Activated CD4-positive, alpha-beta T cell treated with anti-CD3 and anti-CD28 coated beads, Interleukin-2, amount 10 ng/mL, durations not matched to agents 7 days and 5 days (primary cell): ENCODE data around the gene AUTS2. TPM values are rescaled to one million over a fixed set of nuclear protein-coding genes. Genes with fewer than 3 reads are reported as not detected.

Experiments
- CTCF ChIA-PET: fragments of 350-600 bp; sonication (Branson Sonifier 250); formaldehyde crosslinking; loops from one replicate; lab custom pipeline; 2021; ENCODE audit warnings: antibody characterized with exemption; lab: Charles Lee
- POLR2A ChIA-PET: fragments of 350-600 bp; sonication (Branson Sonifier 250); formaldehyde crosslinking; loops from one replicate; lab custom pipeline; 2021; ENCODE audit warnings: antibody characterized with exemption; lab: Charles Lee
- DNase-seq: peaks from one replicate; pipeline ENCODE4 v3.0.0-alpha.2; 2020
- H3K27ac Mint-ChIP-seq: one replicate; pipeline ENCODE4 v1.8.0; 2021; ENCODE audit warnings: mild to moderate bottlenecking, moderate library complexity, mixed read lengths
- H3K27me3 Mint-ChIP-seq: one replicate; pipeline ENCODE4 v1.8.0; 2021; ENCODE audit warnings: mixed read lengths
- H3K36me3 Mint-ChIP-seq: one replicate; pipeline ENCODE4 v1.8.0; 2021; ENCODE audit warnings: low read depth, mixed read lengths
- H3K4me1 Mint-ChIP-seq: one replicate; pipeline ENCODE4 v1.8.0; 2021; ENCODE audit warnings: mixed read lengths
- H3K4me3 Mint-ChIP-seq: one replicate; pipeline ENCODE4 v1.8.0; 2021; ENCODE audit warnings: mild to moderate bottlenecking, moderate library complexity, mixed read lengths
- H3K9me3 Mint-ChIP-seq: one replicate; pipeline ENCODE4 v1.8.0; 2021; ENCODE audit warnings: mixed read lengths
- total RNA-seq, 2 experiments: library from RNA; stranded (reverse); gene quantifications; one replicate each; pipeline ENCODE4 v1.2.3, GENCODE V29; 2021

Gene AUTS2
- total RNA-seq, 2 experiments from 2014 or later = 13.9 to 18.9 TPM

DNA sequence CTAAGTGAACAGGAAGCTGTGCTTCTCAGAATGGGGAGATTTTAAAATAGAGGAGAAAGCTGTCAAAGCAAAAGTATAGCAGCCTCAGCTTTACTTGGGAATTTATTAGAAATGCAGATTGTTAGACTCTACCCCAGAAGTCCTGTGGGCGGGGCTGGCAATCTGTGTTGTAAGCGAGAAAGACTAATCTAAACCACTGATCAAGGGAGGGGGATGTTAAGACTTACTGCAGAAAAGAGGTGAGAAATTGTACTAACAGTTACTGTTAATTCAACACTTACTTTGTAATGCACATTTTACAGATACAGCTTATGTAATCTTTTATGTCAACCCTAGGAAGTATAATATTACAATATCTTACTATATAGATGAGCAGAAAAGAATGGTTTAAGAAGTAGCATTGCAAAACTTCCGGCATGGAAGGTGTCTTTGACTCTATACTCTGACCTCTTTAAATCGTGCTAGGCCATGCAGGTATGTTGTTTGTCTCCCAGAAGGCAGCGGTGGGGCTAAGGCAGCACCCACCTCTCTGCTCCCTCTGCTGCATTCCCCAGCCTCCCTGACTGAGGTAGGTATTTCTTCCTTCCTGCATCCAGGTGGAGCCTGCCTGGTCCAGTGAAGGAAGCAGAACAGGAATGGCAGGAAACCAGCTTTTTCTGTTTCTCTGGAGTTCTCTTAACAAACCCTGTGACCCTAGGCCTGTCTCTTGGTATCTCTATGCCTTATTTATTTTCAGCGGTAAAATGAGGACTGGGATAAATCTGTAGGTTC lies 462.2 kb downstream of the AUTS2 start:
- DNase-seq = no peak
- no peaks in the 10 kb centered on the region for H3K9me3 Mint-ChIP-seq
- H3K27ac Mint-ChIP-seq = no peak overlapping the region
- H3K4me1 Mint-ChIP-seq = no peaks in the 10 kb centered on the region
- no peak overlapping the region for H3K4me3 Mint-ChIP-seq
- POLR2A ChIA-PET = no interaction called here
- H3K36me3 Mint-ChIP-seq = no peaks in the 10 kb centered on the region
- no peaks in the 10 kb centered on the region for H3K27me3 Mint-ChIP-seq
- CTCF ChIA-PET = no interaction called here

DNA sequence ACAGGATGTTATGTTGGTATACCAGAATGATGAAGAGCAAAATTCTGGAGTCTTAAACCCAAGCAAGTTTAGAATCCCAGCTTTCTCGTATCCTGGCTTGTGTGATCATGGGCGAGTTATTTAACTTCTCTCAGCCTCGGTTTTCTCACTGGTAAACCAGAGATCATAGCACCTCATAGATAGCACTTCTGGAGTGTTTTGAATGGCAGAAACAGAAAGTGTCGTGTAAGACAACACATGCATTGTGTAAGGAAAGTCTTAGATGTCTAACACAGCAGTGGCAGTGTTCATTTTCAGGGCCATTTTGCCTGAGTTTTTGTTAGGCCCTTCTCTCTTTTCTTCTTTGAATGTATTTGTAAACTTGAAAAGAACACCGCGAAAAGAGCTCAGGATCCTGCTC lies 465.1 kb downstream of the AUTS2 start:
- CTCF ChIA-PET = no interaction called here
- Mint-ChIP-seq H3K27ac (no peak overlapping the region), H3K4me3 (no peak overlapping the region), H3K9me3 (no peaks in the 10 kb centered on the region), H3K27me3 (no peaks in the 10 kb centered on the region), H3K36me3 (no peaks in the 10 kb centered on the region), H3K4me1 (no peaks in the 10 kb centered on the region)
- POLR2A ChIA-PET = no interaction called here
- DNase-seq = no peak

DNA sequence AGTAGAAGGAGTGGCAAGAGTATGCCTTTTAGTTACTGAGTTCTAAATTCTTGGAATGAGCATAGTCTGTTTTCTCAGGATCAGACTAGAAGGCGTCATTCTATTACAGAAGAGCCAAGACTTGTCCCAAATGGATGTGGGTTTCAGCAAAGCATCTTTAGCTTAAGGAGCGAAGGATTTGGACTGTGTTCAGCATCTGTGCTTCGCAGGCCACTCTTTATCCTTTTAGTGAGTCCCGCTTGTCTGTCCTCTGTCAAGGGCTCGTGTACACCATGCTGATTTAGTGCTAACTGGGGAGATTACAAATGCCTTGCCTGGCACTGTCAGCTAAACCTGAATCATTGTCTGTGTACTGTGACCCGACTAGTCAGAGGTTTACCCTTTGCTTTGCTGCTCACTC lies 465.7 kb downstream of the AUTS2 start:
- no peaks in the 10 kb centered on the region for H3K4me1 Mint-ChIP-seq
- no peak for DNase-seq
- ChIA-PET CTCF (no interaction called here), POLR2A (no interaction called here)
- H3K27ac Mint-ChIP-seq = no peak overlapping the region
- H3K9me3 Mint-ChIP-seq = no peaks in the 10 kb centered on the region
- H3K36me3 Mint-ChIP-seq = no peaks in the 10 kb centered on the region
- H3K4me3 Mint-ChIP-seq = no peak overlapping the region
- H3K27me3 Mint-ChIP-seq = no peaks in the 10 kb centered on the region

DNA sequence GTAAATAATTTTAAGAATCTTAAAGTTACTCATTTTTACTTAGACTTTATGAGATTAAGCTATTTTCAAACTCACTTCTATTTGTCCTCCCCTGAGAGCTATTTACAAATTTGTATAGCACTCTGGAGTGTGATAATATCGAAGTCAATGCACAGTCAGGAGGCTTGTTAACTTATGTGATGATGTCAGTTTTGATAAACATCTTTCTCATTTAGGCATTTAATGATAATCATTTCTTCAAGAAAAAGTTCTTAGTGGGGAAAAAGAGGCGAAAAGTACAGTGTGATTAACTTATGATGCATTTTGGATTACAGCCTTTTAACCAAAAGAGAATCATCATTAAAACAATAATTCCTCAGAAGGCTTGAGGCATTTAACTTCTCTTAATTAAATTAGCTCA lies 468.6 kb downstream of the AUTS2 start:
- Mint-ChIP-seq H3K4me3 (no peak overlapping the region), H3K9me3 (no peaks in the 10 kb centered on the region), H3K27ac (no peak overlapping the region), H3K27me3 (no peaks in the 10 kb centered on the region), H3K4me1 (no peaks in the 10 kb centered on the region), H3K36me3 (no peaks in the 10 kb centered on the region)
- DNase-seq = no peak
- CTCF ChIA-PET = no interaction called here
- POLR2A ChIA-PET = no interaction called here

DNA sequence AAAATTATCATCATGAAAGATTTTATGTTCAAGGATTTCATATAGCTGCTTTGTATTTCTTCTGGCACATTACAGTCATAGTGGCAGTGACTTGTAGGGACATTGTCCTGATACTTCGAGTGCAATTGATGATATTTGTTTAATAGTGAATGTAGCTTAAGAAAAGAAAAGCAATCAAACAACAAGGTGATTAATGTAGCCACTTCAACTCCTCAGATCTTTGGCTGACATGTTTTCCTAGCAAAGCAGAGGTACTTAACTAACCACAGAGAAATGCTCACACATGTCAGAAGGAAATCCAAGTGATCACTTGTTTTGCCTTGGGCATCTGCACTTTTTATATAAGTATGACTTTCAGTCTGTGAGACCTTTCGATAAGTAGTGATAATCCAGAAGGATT lies 470.3 kb downstream of the AUTS2 start:
- Mint-ChIP-seq H3K27ac (no peak overlapping the region), H3K9me3 (no peaks in the 10 kb centered on the region), H3K27me3 (no peaks in the 10 kb centered on the region), H3K4me3 (no peak overlapping the region), H3K36me3 (no peaks in the 10 kb centered on the region), H3K4me1 (no peaks in the 10 kb centered on the region)
- DNase-seq = no peak
- ChIA-PET CTCF (no interaction called here), POLR2A (no interaction called here)

DNA sequence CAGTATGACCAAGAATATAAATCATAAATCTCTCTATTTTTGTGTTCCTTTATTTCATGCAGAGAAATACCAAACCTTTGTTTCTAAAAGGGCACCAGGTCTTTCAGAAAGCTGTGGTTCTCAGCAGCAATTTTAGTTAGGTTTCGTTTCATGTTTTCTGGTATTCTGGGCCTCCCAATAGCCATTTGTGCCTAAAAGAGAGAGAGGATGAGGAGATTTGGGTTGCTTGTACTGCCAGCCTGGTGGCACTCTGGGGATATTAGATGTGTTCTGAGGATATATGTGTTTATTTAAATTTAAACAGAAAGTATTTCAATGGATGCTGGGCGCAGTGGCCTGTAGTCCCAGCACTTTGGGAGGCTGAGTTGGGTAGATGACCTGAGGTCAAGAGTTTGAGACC lies 471.7 kb downstream of the AUTS2 start:
- H3K27ac Mint-ChIP-seq = no peak overlapping the region
- no peaks in the 10 kb centered on the region for H3K9me3 Mint-ChIP-seq
- no peaks in the 10 kb centered on the region for H3K27me3 Mint-ChIP-seq
- DNase-seq = no peak
- POLR2A ChIA-PET = no interaction called here
- H3K4me3 Mint-ChIP-seq = no peak overlapping the region
- CTCF ChIA-PET = no interaction called here
- H3K36me3 Mint-ChIP-seq = no peaks in the 10 kb centered on the region
- H3K4me1 Mint-ChIP-seq = no peaks in the 10 kb centered on the region

DNA sequence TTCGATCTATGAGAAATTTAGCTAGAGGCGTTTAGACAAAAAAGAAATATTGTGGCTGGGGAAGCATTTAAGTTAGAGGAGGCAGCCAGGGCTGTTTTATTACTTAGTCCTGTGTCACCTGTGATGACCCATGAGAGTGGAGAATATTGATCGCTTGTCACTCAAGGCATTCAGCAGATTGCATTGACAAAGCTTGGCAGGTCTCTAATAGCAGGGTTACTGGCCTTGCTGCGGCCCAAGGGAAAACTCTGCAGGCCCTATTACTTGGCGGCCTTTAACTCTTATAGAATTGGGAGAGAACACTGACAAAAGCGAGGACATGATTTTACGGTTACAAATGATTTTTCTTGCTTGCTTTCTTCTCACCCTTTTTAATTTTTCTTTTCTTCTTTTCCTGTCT lies 473.5 kb downstream of the AUTS2 start:
- Mint-ChIP-seq H3K27ac (no peak overlapping the region), H3K9me3 (no peaks in the 10 kb centered on the region), H3K4me3 (no peak overlapping the region), H3K36me3 (no peaks in the 10 kb centered on the region), H3K27me3 (no peaks in the 10 kb centered on the region), H3K4me1 (no peaks in the 10 kb centered on the region)
- POLR2A ChIA-PET = no interaction called here
- CTCF ChIA-PET = no interaction called here
- no peak for DNase-seq

DNA sequence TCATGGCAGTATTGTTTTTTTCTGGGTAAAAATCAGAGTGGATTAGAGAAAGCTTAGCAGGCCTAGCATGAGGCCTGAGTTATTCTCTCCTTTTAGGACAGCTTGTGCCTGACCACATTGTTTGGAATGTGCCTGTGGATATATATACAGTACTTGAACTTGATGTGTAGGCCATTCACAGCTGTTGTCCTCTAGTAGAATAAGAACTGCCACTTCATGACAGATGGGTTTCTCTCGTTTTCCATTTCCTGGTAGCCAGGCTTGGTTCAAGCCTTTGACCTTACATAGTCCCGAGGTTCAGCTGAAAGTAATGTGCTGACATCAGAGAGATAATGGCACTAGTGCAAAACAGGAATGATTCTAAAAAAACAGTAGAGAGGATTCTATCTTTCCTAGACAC lies 473.9 kb downstream of the AUTS2 start:
- Mint-ChIP-seq H3K9me3 (no peaks in the 10 kb centered on the region), H3K4me3 (no peak overlapping the region), H3K4me1 (no peaks in the 10 kb centered on the region), H3K27ac (no peak overlapping the region), H3K36me3 (no peaks in the 10 kb centered on the region), H3K27me3 (no peaks in the 10 kb centered on the region)
- DNase-seq = no peak
- ChIA-PET POLR2A (no interaction called here), CTCF (no interaction called here)

DNA sequence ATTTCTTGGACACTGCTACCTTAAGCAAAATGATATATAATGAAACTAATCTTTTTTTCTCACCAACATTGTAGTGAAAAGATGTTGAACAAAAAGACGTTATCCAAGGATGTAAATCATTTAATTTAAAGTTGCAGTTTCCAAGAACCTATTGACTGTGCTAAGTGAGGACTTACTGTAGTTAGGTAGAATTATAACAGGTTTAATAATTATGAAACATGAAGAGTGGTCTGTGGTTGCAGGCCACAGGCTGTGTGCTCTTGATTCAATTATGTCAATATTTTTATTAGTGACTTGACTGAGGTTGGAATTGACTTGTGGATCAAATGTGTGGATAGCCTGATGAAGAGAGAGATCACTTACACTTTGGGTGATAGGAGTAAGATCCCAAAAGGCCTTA lies 478.1 kb downstream of the AUTS2 start:
- H3K4me1 Mint-ChIP-seq = no peaks in the 10 kb centered on the region
- H3K9me3 Mint-ChIP-seq = no peaks in the 10 kb centered on the region
- H3K36me3 Mint-ChIP-seq = no peaks in the 10 kb centered on the region
- ChIA-PET POLR2A (no interaction called here), CTCF (no interaction called here)
- DNase-seq = no peak
- no peak overlapping the region for H3K27ac Mint-ChIP-seq
- no peak overlapping the region for H3K4me3 Mint-ChIP-seq
- H3K27me3 Mint-ChIP-seq = no peaks in the 10 kb centered on the region

DNA sequence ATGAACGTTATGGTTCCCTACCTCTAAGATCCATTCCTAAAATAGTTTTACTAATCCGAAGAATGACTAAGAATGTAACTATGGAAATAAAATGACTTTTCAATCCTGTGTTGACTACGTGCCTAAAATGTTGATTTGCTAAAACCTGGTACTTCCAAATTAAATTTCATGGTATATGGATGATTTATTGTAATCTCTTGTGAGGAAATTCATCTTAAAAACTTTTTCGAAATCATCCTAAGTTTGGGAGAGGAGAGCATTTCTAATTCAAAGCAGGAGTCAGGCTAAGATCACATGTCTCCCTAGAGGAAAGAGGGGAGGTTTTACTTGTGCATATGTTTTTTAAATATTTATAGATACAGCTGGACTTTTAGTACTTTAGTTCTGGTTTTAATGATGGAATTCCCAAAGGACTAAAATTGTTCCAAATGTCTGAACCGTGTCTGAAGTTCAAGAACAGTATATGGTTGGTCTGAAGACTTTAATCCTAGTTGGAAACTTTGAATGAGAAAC lies 483.9 kb downstream of the AUTS2 start:
- no peak overlapping the region for H3K4me3 Mint-ChIP-seq
- no peak for DNase-seq
- ChIA-PET POLR2A (no interaction called here), CTCF (no interaction called here)
- H3K9me3 Mint-ChIP-seq = peaks cover 4% of the 10 kb centered on the region
- H3K36me3 Mint-ChIP-seq = no peaks in the 10 kb centered on the region
- no peaks in the 10 kb centered on the region for H3K27me3 Mint-ChIP-seq
- no peak overlapping the region for H3K27ac Mint-ChIP-seq
- no peaks in the 10 kb centered on the region for H3K4me1 Mint-ChIP-seq

DNA sequence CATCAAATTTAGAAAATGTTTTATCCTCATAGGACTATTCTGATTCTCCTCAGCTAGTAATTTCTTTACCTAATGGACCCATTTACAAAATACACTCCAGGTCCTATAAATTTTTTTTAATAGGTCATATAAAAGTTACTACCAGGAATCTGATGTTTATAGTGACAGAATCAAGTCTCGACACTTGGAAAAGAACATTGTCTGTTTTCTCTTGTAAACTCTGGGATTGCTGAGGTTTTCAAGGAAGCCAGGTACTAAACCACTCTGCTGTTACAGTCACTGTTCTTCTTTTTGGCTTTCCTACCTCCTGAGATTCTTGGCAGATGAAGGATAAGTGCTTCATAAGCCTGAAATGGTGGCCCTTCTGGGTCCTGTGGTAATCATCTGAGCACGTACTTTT lies 493.1 kb downstream of the AUTS2 start:
- H3K36me3 Mint-ChIP-seq = no peaks in the 10 kb centered on the region
- peaks cover 2% of the 10 kb centered on the region for H3K9me3 Mint-ChIP-seq
- ChIA-PET CTCF (no interaction called here), POLR2A (no interaction called here)
- no peaks in the 10 kb centered on the region for H3K4me1 Mint-ChIP-seq
- no peaks in the 10 kb centered on the region for H3K27me3 Mint-ChIP-seq
- H3K4me3 Mint-ChIP-seq = no peak overlapping the region
- no peak overlapping the region for H3K27ac Mint-ChIP-seq
- DNase-seq = no peak

DNA sequence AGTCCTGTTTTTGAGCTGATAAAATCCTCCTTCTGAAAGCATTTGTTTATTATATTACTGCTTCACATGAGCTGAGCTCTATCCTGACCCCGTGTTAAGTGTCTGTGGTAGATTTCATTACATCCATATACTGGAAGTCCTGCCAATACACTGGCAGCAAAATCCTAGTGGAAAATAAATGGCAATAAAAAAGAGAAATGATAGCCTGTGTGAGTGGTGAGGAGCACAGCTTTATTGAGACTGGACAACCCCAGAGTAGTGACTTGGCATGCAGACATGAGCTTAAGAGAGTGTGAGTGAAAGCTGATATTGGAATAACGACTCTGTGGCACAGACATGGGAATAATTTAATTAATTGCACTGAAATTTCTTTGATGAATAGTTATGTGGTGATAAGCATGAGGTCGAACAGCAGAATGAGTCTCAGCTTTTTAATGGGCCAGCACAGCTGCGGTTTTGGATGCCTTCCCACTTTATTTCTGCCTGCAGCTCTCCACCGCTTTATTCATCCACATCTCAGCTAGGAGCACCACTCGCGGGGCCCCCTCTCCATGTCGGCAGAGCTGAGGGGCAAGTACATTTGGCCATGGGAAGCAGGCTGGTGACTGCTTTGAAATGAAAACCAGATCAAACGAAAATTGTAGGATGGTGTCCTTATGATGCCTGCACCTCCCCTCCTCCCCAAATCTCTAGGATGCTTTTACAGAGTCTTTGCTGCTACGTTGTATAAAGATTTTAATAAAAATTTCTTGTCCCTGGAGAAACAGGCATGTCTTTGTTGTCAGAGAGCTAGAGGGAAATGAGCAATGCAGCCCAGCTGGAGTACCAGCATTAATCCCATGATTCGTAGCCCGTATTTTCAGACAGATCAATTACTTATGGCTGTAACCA lies 494.3 kb downstream of the AUTS2 start:
- Mint-ChIP-seq H3K4me1 (no peaks in the 10 kb centered on the region), H3K4me3 (no peak overlapping the region), H3K9me3 (no peaks in the 10 kb centered on the region), H3K27me3 (no peaks in the 10 kb centered on the region), H3K27ac (no peak overlapping the region), H3K36me3 (no peaks in the 10 kb centered on the region)
- CTCF ChIA-PET = no interaction called here
- no peak for DNase-seq
- POLR2A ChIA-PET = no interaction called here

DNA sequence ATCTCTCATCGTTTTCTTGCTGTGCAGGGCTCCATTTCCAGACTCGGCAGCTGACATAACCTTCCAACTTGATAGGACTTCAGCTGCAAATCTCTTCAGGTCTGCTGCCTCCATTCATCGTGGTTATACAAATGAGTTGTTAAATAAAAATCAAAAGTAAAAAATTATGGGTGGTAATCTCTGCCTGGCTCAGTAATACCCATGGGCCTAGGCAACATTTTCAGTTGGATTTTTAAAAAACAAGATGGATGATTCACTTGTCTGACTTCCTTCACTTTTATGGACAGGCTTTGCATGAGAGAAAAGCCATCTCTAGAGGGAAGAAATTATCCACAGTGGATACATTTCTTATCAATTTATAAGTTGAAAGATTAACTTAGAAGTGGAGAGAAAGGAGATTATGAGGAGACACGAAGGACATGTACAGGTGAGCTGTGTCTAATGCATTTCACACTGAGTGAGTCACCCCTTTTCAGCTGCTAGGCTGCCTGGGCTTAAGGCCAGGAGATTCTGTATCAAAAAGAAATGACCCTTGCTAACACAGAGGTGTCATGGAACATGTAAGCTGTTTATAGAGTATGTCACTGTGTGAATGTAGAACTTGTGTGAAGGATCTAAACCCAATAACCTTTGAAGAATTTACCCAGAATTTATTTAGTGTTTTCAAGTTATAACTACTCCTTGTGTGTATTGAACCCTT lies 495.1 kb downstream of the AUTS2 start:
- H3K4me3 Mint-ChIP-seq = no peak overlapping the region
- H3K4me1 Mint-ChIP-seq = no peaks in the 10 kb centered on the region
- no peaks in the 10 kb centered on the region for H3K9me3 Mint-ChIP-seq
- ChIA-PET POLR2A (no interaction called here), CTCF (no interaction called here)
- H3K27me3 Mint-ChIP-seq = no peaks in the 10 kb centered on the region
- DNase-seq = no peak
- no peaks in the 10 kb centered on the region for H3K36me3 Mint-ChIP-seq
- no peak overlapping the region for H3K27ac Mint-ChIP-seq
